Measurements from ENCODE around the gene IGF1R. TPM values are rescaled to one million over a fixed set of nuclear protein-coding genes. Genes with fewer than 3 reads are reported as not detected.

IGF1R gene
- total RNA-seq, 1 donor from 2014 or later: 31.9 TPM

GRCh38 chr15:98859149-98859548, 210.8 kb downstream of the IGF1R start:
- DNase-seq: no peak

GRCh38 chr15:98860281-98861041, 212.1 kb downstream of the IGF1R start:
- peak; percentile 62 for DNase-seq

- DNase-seq: no peak
Measured at GRCh38 chr15:98861188-98861587, 212.8 kb downstream of the IGF1R start.

GRCh38 chr15:98863983-98864382, 215.6 kb downstream of the IGF1R start:
- DNase-seq: no peak

- DNase-seq: peak; percentile 43
Measured at GRCh38 chr15:98865397-98866339, 217.3 kb downstream of the IGF1R start.

GRCh38 chr15:98866511-98866910, 218.2 kb downstream of the IGF1R start:
- DNase-seq: no peak

- DNase-seq: no peak
Measured at GRCh38 chr15:98868564-98868963, 220.2 kb downstream of the IGF1R start.

GRCh38 chr15:98870788-98871187, 222.4 kb downstream of the IGF1R start:
- DNase-seq: no peak

- DNase-seq: no peak
Measured at GRCh38 chr15:98872774-98873173, 224.4 kb downstream of the IGF1R start.

- no peak for DNase-seq
Measured at GRCh38 chr15:98873441-98874218, 225.3 kb downstream of the IGF1R start.

- DNase-seq: no peak
Measured at GRCh38 chr15:98874370-98874769, 226.0 kb downstream of the IGF1R start.

- DNase-seq: no peak
Measured at GRCh38 chr15:98874773-98875172, 226.4 kb downstream of the IGF1R start.

- DNase-seq: no peak
Measured at GRCh38 chr15:98875309-98875708, 227.0 kb downstream of the IGF1R start.

GRCh38 chr15:98876451-98877369, 228.4 kb downstream of the IGF1R start:
- no peak for DNase-seq

- DNase-seq: no peak
Measured at GRCh38 chr15:98878172-98878571, 229.8 kb downstream of the IGF1R start.

GRCh38 chr15:98878862-98879261, 230.5 kb downstream of the IGF1R start:
- no peak for DNase-seq

GRCh38 chr15:98881526-98882520, 233.5 kb downstream of the IGF1R start:
- peak; percentile 61 for DNase-seq

GRCh38 chr15:98883478-98883877, 235.1 kb downstream of the IGF1R start:
- no peak for DNase-seq

- no peak for DNase-seq
Measured at GRCh38 chr15:98884894-98885293, 236.6 kb downstream of the IGF1R start.

- no peak for DNase-seq
Measured at GRCh38 chr15:98887976-98888375, 239.6 kb downstream of the IGF1R start.

All from skin of body (tissue), 2 donors.